Dendritic cell treated with granulocyte-macrophage colony-stimulating factor and Interleukin-4, amounts not matched to agents 40 ng/mL and 50 ng/mL, for 4 days (primary cell): Measurements from ENCODE around the gene RNF2.

Experiments used
- H3K27ac Mint-ChIP-seq: one replicate; pipeline ENCODE4 v1.8.0; 2022; ENCODE audit warnings: mild to moderate bottlenecking, mixed read lengths
- H3K27me3 Mint-ChIP-seq: one replicate; pipeline ENCODE4 v1.8.0; 2022; ENCODE audit warnings: mild to moderate bottlenecking, mixed read lengths
- H3K36me3 Mint-ChIP-seq: one replicate; pipeline ENCODE4 v1.8.0; 2022; ENCODE audit warnings: low read depth, mixed read lengths
- H3K4me1 Mint-ChIP-seq: one replicate; pipeline ENCODE4 v1.8.0; 2022; ENCODE audit warnings: low read depth, mixed read lengths
- H3K4me3 Mint-ChIP-seq: one replicate; pipeline ENCODE4 v1.8.0; 2022; ENCODE audit warnings: mild to moderate bottlenecking, moderate library complexity, mixed read lengths
- H3K9me3 Mint-ChIP-seq: one replicate; pipeline ENCODE4 v1.8.0; 2022; ENCODE audit warnings: mixed read lengths
- intact Hi-C: fragments of 100-400 bp; cut with micrococcal nuclease; formaldehyde crosslinking; loops from one replicate; pipeline ENCODE4 v1.15.0; 2022

Gene RNF2

GRCh38 chr1:185144233-185144632 is 98.9 kb downstream of the RNF2 start:
- Mint-ChIP-seq H3K27me3 (no peaks in the 10 kb centered on the region), H3K27ac (no peak overlapping the region), H3K9me3 (no peaks in the 10 kb centered on the region), H3K4me3 (no peak overlapping the region), H3K4me1 (peaks cover 2% of the 10 kb centered on the region), H3K36me3 (peaks cover 53% of the 10 kb centered on the region)
- intact Hi-C loops: no loop called here

GRCh38 chr1:185151215-185151614 is 105.9 kb downstream of the RNF2 start:
- no peaks in the 10 kb centered on the region for H3K27me3 Mint-ChIP-seq
- H3K27ac Mint-ChIP-seq: no peak overlapping the region
- intact Hi-C loops: no loop called here
- H3K9me3 Mint-ChIP-seq: no peaks in the 10 kb centered on the region
- H3K4me3 Mint-ChIP-seq: no peak overlapping the region
- peaks cover 29% of the 10 kb centered on the region for H3K4me1 Mint-ChIP-seq
- H3K36me3 Mint-ChIP-seq: peaks cover 45% of the 10 kb centered on the region
